Gastrocnemius medialis (tissue), 4 donors: ENCODE measurements around the gene DTNBP1. TPM values are rescaled to one million over a fixed set of nuclear protein-coding genes. Genes with fewer than 3 reads are reported as not detected.

ENCODE experiments used
- ATAC-seq, 2 donors: fragments of 150-250 bp; one replicate each; pipeline ENCODE4 v1.9.1; 2016
- DNase-seq, 2 donors: peaks; one replicate each; pipeline ENCODE4 v3.0.0-alpha.2; 2019
- H3K27ac ChIP-seq, 4 donors: fragments of 200-600 bp; sonication (generic); 1 replicate in 1 of 4; 2 replicates in 3 of 4; pipeline ENCODE4 v1.5.1; 2016 to 2018; ENCODE audit warnings: mild to moderate bottlenecking in 2 of 4, moderate library complexity in 1 of 4
- H3K27me3 ChIP-seq, 3 donors: fragments of 200-600 bp; sonication (generic) in 2 of 3; 1 replicate in 1 of 3; 2 replicates in 2 of 3; pipeline versions ENCODE4 v1.5.1 to v1.6.0; 2016 to 2019; ENCODE audit warnings: mild to moderate bottlenecking in 1 of 3, moderate library complexity in 1 of 3
- H3K36me3 ChIP-seq, 2 donors: fragments of 200-600 bp; sonication (generic) in 1 of 2; one replicate each; pipeline ENCODE4 v1.5.1; 2017 to 2018
- H3K4me1 ChIP-seq, 2 donors: fragments of 200-600 bp; sonication (generic) in 1 of 2; one replicate each; pipeline ENCODE4 v1.5.1; 2016 to 2017; ENCODE audit warnings: mild to moderate bottlenecking in 2 of 2
- H3K4me3 ChIP-seq, 4 donors: fragments of 200-600 bp; sonication (generic) in 3 of 4; 1 replicate in 1 of 4; 2 replicates in 3 of 4; pipeline ENCODE4 v1.5.1; 2016 to 2019; ENCODE audit warnings: mild to moderate bottlenecking in 2 of 4
- H3K9me3 ChIP-seq, 3 donors: fragments of 200-600 bp; sonication (generic) in 2 of 3; 1 replicate in 1 of 3; 2 replicates in 2 of 3; pipeline ENCODE4 v1.5.1; 2016 to 2019
- CTCF ChIP-seq, 5 experiments: fragments of 450-650 bp in 3 of 5; fragments of 200-600 bp in 2 of 5; sonication (generic) in 2 of 5; IDR thresholded peaks in 4 of 5; conservative IDR thresholded peaks in 1 of 5; 1 replicate in 4 of 5; 2 replicates in 1 of 5; pipeline ENCODE4 v1.5.1; 2016 to 2019; ENCODE audit warnings: antibody characterized with exemption in 5 of 5, mild to moderate bottlenecking in 3 of 5, moderate library complexity in 3 of 5
- POLR2A ChIP-seq, 2 donors: fragments of 450-650 bp; IDR thresholded peaks; one replicate each; pipeline ENCODE4 v1.6.1; 2017; ENCODE audit warnings: antibody characterized with exemption in 2 of 2, mild to moderate bottlenecking in 2 of 2, moderate library complexity in 2 of 2
- in situ Hi-C, 4 donors: fragments of 200-750 bp; cut with MboI; loops; one replicate each; pipeline versions ENCODE4 v1.15.0 to v1.8.0; 2017; ENCODE audit warnings: low sequenced_read_pairs in 4 of 4
- intact Hi-C: fragments of 100-400 bp; cut with DNase I; formaldehyde crosslinking; loops from one replicate; pipeline ENCODE4 v1.15.1; 2023; ENCODE audit warnings: low total_unique reads
- total RNA-seq, 4 donors: library from RNA; depleted of rRNA; stranded (reverse); fragments of >200 nt; gene quantifications; one replicate each; pipeline versions ENCODE4 v1.1.0 to v1.2.3, GENCODE V29; 2016

DTNBP1 gene
- total RNA-seq, 4 donors from 2014 or later: 5.2 to 33.5 (median 12.5) TPM

- Histone ChIP-seq H3K4me3 (no peak overlapping the region), H3K9me3 (no peaks in the 10 kb centered on the region), H3K27me3 (no peaks in the 10 kb centered on the region), H3K36me3 (no peaks in the 10 kb centered on the region), H3K4me1 (peaks cover 10 to 19% of the 10 kb centered on the region in 2 donors), H3K27ac (no peak overlapping the region)
- ATAC-seq (no peak), DNase-seq (no peak)
- TF ChIP-seq CTCF (IDR thresholded peaks at IDR 0.05 in 4 of 5, conservative IDR thresholded peaks at IDR 0.05 in 1 of 5) (no peak), POLR2A (IDR thresholded peaks at IDR 0.05) (no peak)
- in situ Hi-C loops: no loop called here
- intact Hi-C loops: no loop called here
Measured at GRCh38 chr6:15658181-15658744, 4.6 kb downstream of the DTNBP1 start.

GRCh38 chr6:15657290-15657689 is 5.5 kb downstream of the DTNBP1 start:
- TF ChIP-seq POLR2A (IDR thresholded peaks at IDR 0.05): no peak
- no peak for TF ChIP-seq CTCF (IDR thresholded peaks at IDR 0.05 in 4 of 5, conservative IDR thresholded peaks at IDR 0.05 in 1 of 5)
- Histone ChIP-seq H3K27ac (no peak overlapping the region), H3K4me1 (peaks cover 10 to 21% of the 10 kb centered on the region in 2 donors), H3K9me3 (no peaks in the 10 kb centered on the region), H3K36me3 (no peaks in the 10 kb centered on the region), H3K27me3 (no peaks in the 10 kb centered on the region), H3K4me3 (no peak overlapping the region)
- in situ Hi-C loops (no loop called here), intact Hi-C loops (no loop called here)
- ATAC-seq (no peak), DNase-seq (no peak)

- TF ChIP-seq CTCF (IDR thresholded peaks at IDR 0.05 in 4 of 5, conservative IDR thresholded peaks at IDR 0.05 in 1 of 5) (no peak), POLR2A (IDR thresholded peaks at IDR 0.05) (no peak)
- ATAC-seq: no peak
Measured at GRCh38 chr6:15656145-15656544, 6.7 kb downstream of the DTNBP1 start.

GRCh38 chr6:15654250-15654649 is 8.6 kb downstream of the DTNBP1 start:
- intact Hi-C loops: no loop called here

More at GRCh38 chr6:15656145-15656544, 6.7 kb downstream of the DTNBP1 start:
- intact Hi-C loops (no loop called here), in situ Hi-C loops (no loop called here)
- Histone ChIP-seq H3K27ac (no peak overlapping the region), H3K4me3 (no peak overlapping the region), H3K36me3 (no peaks in the 10 kb centered on the region), H3K4me1 (peaks cover 5 to 19% of the 10 kb centered on the region in 2 donors), H3K27me3 (no peaks in the 10 kb centered on the region), H3K9me3 (no peaks in the 10 kb centered on the region)
- DNase-seq: no peak

More at GRCh38 chr6:15654250-15654649, 8.6 kb downstream of the DTNBP1 start:
- DNase-seq: no peak
- Histone ChIP-seq H3K9me3 (no peaks in the 10 kb centered on the region), H3K27ac (no peak overlapping the region), H3K27me3 (no peaks in the 10 kb centered on the region), H3K4me3 (no peak overlapping the region), H3K4me1 (peaks cover 5 to 14% of the 10 kb centered on the region in 2 donors), H3K36me3 (peaks cover 0 to under 1% of the 10 kb centered on the region in 2 donors)
- ATAC-seq: no peak
- TF ChIP-seq CTCF (IDR thresholded peaks at IDR 0.05 in 4 of 5, conservative IDR thresholded peaks at IDR 0.05 in 1 of 5) (no peak), POLR2A (IDR thresholded peaks at IDR 0.05) (no peak)
- in situ Hi-C loops: no loop called here
